ENCODE measurements around the gene SLIT1.

DNA sequence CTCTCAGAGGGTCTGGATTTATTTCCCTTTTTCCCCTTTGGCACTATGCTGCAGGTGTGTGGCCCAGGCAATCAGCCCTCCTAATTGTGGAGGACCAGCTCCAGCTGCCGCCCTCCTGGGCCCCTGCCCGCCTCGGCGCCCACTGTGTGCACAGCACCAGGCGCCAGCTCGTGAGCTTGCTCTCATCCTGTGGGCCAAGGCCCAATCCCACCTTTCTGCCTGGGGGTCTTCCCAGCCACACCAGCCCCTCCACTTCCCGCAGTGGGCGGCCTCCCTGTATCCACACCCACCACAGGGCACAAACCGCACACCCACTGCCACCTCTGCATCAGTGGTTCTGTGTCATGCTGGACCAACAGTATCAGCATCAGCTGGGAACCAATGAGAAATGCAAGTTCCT lies 25.5 kb upstream of the SLIT1 start:
- TF ChIP-seq POLR2A (IDR thresholded peaks at IDR 0.05), result no peak
- TF ChIP-seq, protein P1, sequence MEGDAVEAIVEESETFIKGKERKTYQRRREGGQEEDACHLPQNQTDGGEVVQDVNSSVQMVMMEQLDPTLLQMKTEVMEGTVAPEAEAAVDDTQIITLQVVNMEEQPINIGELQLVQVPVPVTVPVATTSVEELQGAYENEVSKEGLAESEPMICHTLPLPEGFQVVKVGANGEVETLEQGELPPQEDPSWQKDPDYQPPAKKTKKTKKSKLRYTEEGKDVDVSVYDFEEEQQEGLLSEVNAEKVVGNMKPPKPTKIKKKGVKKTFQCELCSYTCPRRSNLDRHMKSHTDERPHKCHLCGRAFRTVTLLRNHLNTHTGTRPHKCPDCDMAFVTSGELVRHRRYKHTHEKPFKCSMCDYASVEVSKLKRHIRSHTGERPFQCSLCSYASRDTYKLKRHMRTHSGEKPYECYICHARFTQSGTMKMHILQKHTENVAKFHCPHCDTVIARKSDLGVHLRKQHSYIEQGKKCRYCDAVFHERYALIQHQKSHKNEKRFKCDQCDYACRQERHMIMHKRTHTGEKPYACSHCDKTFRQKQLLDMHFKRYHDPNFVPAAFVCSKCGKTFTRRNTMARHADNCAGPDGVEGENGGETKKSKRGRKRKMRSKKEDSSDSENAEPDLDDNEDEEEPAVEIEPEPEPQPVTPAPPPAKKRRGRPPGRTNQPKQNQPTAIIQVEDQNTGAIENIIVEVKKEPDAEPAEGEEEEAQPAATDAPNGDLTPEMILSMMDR (IDR thresholded peaks at IDR 0.05), result no peak

All from adrenal gland (tissue), 5 donors.